OCI-LY7 (cell line): ENCODE data around the gene CNPPD1. TPM values are rescaled to one million over a fixed set of nuclear protein-coding genes. Genes with fewer than 3 reads are reported as not detected.

Experiments used
- BruUV-seq: library from RNA; stranded (reverse); fragments of 400-500 nt; replicated peaks from 2 replicates; lab custom pipeline; 2021; lab: Mats Ljungman, UMichigan
- CTCF ChIA-PET: fragments of 300-600 bp; sonication (Branson Sonifier 250); formaldehyde crosslinking; loops from one replicate; lab custom pipeline; 2022; ENCODE audit warnings: antibody characterized with exemption; ENCODE audit not compliant: unreplicated experiment; lab: Charles Lee
- POLR2A ChIA-PET: fragments of 300-600 bp; sonication (Branson Sonifier 250); formaldehyde crosslinking; loops from one replicate; lab custom pipeline; 2022; ENCODE audit warnings: antibody characterized with exemption; lab: Charles Lee
- DNase-seq: peaks from one replicate; pipeline ENCODE4 v3.0.0-alpha.2; 2015; ENCODE audit warnings: low spot score
- H2AFZ ChIP-seq: fragments of 200-600 bp; sonication (generic), shearing (Covaris generic); 2 replicates; pipeline ENCODE4 v1.6.1; 2014; ENCODE audit warnings: mild to moderate bottlenecking, antibody characterized with exemption, low read length, moderate library complexity
- H3K27ac ChIP-seq: fragments of 200-600 bp; sonication (generic); 2 replicates; pipeline ENCODE4 v1.5.1; 2014; ENCODE audit warnings: mixed run types, low read depth, mild to moderate bottlenecking, moderate library complexity, low read length, inconsistent platforms; ENCODE audit not compliant: poor library complexity, severe bottlenecking
- H3K36me3 ChIP-seq: fragments of 200-600 bp; sonication (generic); 2 replicates; pipeline ENCODE4 v1.6.1; 2014; ENCODE audit warnings: mild to moderate bottlenecking, antibody characterized with exemption, low read length, moderate library complexity, mixed read lengths; ENCODE audit not compliant: insufficient read depth
- H3K4me1 ChIP-seq: fragments of 200-600 bp; sonication (generic); 2 replicates; pipeline ENCODE4 v1.5.1; 2014; ENCODE audit warnings: mild to moderate bottlenecking, low read length; ENCODE audit not compliant: insufficient read depth, poor library complexity, severe bottlenecking
- H3K4me2 ChIP-seq: fragments of 200-600 bp; sonication (generic); 2 replicates; pipeline ENCODE4 v1.6.1; 2014; ENCODE audit warnings: mild to moderate bottlenecking, low read length
- H3K4me3 ChIP-seq: fragments of 200-600 bp; sonication (generic); 2 replicates; pipeline ENCODE4 v1.5.1; 2014; ENCODE audit warnings: mild to moderate bottlenecking, low read depth, low read length; ENCODE audit not compliant: poor library complexity, severe bottlenecking
- H3K79me2 ChIP-seq: fragments of 200-600 bp; sonication (generic); 2 replicates; pipeline ENCODE4 v1.6.1; 2016; ENCODE audit warnings: low read depth, mild to moderate bottlenecking, low read length, moderate library complexity, mixed read lengths; ENCODE audit not compliant: insufficient read depth
- H3K9me2 ChIP-seq: fragments of 200-600 bp; sonication (generic); 2 replicates; pipeline ENCODE4 v1.6.1; 2016; ENCODE audit warnings: mild to moderate bottlenecking, low read length, mixed read lengths; ENCODE audit not compliant: insufficient read depth
- H3K9me3 ChIP-seq: fragments of 200-600 bp; sonication (generic); 2 replicates; pipeline ENCODE4 v1.6.1; 2014; ENCODE audit warnings: mild to moderate bottlenecking, mixed run types, low read length, mixed read lengths
- H4K20me1 ChIP-seq: fragments of 200-600 bp; sonication (generic); 2 replicates; pipeline ENCODE4 v1.6.1; 2014; ENCODE audit warnings: mild to moderate bottlenecking, antibody characterized with exemption, low read length, moderate library complexity, mixed read lengths; ENCODE audit not compliant: insufficient read depth
- EZH2phosphoT487 ChIP-seq: fragments of 200-600 bp; sonication (generic); IDR thresholded peaks from 2 replicates; pipeline ENCODE4 v1.6.1; 2018; ENCODE audit warnings: low read depth, borderline replicate concordance, mild to moderate bottlenecking, mixed run types, antibody characterized with exemption, low read length, moderate library complexity, mixed read lengths
- intact Hi-C: fragments of 100-400 bp; cut with micrococcal nuclease; formaldehyde crosslinking; loops from one replicate; pipeline ENCODE4 v1.10.0; 2022; ENCODE audit not compliant: unreplicated experiment
- total RNA-seq, 2 experiments: library from RNA; depleted of rRNA in 1 of 2; stranded (reverse); fragments of >200 nt in 1 of 2; shearing (Covaris generic) in 1 of 2; gene quantifications; 2 replicates each; pipeline ENCODE4 v1.2.3, GENCODE V29; 2014 to 2022
- TF ChIP-seq, protein P1 (sequence below): fragments of 200-600 bp; sonication (generic); conservative IDR thresholded peaks from 2 replicates; pipeline ENCODE4 v1.5.1; 2014; ENCODE audit warnings: mild to moderate bottlenecking, antibody characterized with exemption, low read length, moderate library complexity, mixed read lengths

CNPPD1 gene
- total RNA-seq, 2 experiments from 2014 or later = 39.2 to 68.2 TPM

DNA sequence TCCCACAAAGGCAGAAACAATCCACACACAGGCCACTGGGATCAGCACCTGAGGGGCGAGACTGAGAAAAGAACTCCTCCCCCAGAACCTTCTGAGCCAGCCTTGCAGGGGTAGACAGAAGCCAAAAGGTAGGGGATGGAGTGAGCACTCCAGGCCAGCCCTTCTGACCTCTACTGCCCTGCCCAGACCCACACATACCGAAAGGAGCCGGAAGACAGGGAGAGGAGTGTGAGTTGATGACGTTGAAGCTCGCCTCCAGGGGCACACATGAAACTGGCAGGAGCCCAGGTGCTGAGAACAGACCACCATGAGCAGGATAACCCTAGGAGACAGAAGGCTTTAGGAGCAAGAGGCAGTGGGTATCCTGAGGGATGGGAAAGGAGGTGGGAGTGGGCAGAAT is 8.7 kb downstream of the CNPPD1 start:
- intact Hi-C loops = no loop called here
- H3K36me3 ChIP-seq = peaks cover 31% of the 10 kb centered on the region
- H3K79me2 ChIP-seq = no peaks in the 10 kb centered on the region
- no peak overlapping the region for H3K27ac ChIP-seq
- TF ChIP-seq, protein P1, sequence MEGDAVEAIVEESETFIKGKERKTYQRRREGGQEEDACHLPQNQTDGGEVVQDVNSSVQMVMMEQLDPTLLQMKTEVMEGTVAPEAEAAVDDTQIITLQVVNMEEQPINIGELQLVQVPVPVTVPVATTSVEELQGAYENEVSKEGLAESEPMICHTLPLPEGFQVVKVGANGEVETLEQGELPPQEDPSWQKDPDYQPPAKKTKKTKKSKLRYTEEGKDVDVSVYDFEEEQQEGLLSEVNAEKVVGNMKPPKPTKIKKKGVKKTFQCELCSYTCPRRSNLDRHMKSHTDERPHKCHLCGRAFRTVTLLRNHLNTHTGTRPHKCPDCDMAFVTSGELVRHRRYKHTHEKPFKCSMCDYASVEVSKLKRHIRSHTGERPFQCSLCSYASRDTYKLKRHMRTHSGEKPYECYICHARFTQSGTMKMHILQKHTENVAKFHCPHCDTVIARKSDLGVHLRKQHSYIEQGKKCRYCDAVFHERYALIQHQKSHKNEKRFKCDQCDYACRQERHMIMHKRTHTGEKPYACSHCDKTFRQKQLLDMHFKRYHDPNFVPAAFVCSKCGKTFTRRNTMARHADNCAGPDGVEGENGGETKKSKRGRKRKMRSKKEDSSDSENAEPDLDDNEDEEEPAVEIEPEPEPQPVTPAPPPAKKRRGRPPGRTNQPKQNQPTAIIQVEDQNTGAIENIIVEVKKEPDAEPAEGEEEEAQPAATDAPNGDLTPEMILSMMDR = no peak
- no peak for TF ChIP-seq EZH2phosphoT487
- H4K20me1 ChIP-seq = no peaks in the 10 kb centered on the region
- no peak overlapping the region for H3K4me3 ChIP-seq
- POLR2A ChIA-PET = no interaction called here
- BruUV-seq = no TSS peak
- no peak for DNase-seq
- H3K9me2 ChIP-seq = no peaks in the 10 kb centered on the region
- CTCF ChIA-PET = no interaction called here
- no peaks in the 10 kb centered on the region for H3K9me3 ChIP-seq
- H3K4me1 ChIP-seq = no peaks in the 10 kb centered on the region
- no peak overlapping the region for H3K4me2 ChIP-seq
- H2AFZ ChIP-seq = no peak overlapping the region

DNA sequence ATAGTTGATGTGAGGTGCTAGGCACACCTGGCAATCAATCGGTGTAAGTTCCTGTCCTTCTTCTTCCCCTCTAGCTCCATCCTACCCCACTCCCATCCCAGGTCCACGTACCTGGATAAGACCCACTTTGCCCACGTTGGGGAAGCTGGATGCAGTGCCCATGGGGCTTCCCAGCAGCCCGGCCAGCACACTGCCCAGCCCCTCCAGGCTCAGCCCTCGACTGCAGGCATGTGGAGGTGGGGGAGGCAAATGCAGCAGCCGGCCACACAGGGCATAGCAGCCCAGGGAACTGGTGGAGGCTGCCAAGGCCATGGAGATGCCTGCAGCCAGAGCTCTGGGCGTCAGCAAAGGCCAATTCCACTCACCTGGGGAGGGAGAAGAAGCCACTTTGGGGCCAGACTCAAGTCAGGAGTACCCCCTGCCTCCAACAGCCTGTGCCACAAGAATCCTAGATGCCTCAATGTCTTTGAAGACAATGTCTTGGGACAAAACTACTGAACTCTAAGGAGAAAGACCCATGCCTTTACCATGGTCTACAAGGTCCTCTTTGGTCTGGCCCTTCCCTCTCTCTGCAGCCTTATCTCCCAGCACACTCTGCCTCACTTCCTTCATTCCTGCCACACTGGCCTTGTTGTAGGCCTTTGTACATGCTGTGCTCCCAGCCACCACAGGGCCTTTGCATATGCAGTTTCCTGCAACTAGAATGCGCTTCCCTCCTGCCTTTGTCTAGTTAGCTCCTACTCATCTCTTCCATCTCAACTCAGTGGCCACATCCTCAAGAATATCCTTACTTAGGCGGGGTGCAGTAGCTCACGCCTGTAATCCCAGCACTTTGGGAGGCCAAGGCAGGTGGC is 11.4 kb downstream of the CNPPD1 start:
- POLR2A ChIA-PET = interaction anchor here (0.7 to 1.5 kb wide), 2 partner anchors 41 to 138 kb away, joined by 3 to 5 read pairs; partner anchors contain the start of gene ZFAND2B
- no peak for DNase-seq

More for the DNA sequence above, 11.4 kb downstream of the CNPPD1 start:
- Histone ChIP-seq H3K27ac (no peak overlapping the region), H3K9me3 (no peaks in the 10 kb centered on the region), H3K79me2 (no peaks in the 10 kb centered on the region), H3K9me2 (no peaks in the 10 kb centered on the region), H4K20me1 (no peaks in the 10 kb centered on the region), H3K4me3 (no peak overlapping the region), H3K4me1 (peaks cover 6% of the 10 kb centered on the region), H2AFZ (no peak overlapping the region), H3K36me3 (peaks cover 7% of the 10 kb centered on the region), H3K4me2 (no peak overlapping the region)
- intact Hi-C loops = no loop called here
- no TSS peak for BruUV-seq
- CTCF ChIA-PET = no interaction called here
- TF ChIP-seq, protein P1 = no peak
- TF ChIP-seq EZH2phosphoT487 = no peak
